Measurements from ENCODE around the gene EIF4ENIF1. TPM values are rescaled to one million over a fixed set of nuclear protein-coding genes. Genes with fewer than 3 reads are reported as not detected.

The EIF4ENIF1 gene
- polyA plus RNA-seq, 2 of the 4 experiments (the other 2 are of a cell fraction), result 10.3 to 15.5 TPM

- ATAC-seq (peak in 1 of 2 experiments; percentile 9; a peak in 2 of 6 replicates), FAIRE-seq (no peak), DNase-seq (ENCODE audit: low read depth in 1 of 2, low spot score in 1 of 2) (no peak)
- ChIA-PET CTCF (no interaction called here), POLR2A (interaction anchor here (3.6 kb wide), 1 partner anchor 53 kb away, joined by 31 read pairs; the partner anchor contains the start of gene PATZ1)
- TF ChIP-seq HOXA7 (CRISPR knock-in tag; IDR thresholded peaks at IDR 0.05), result no peak
- no peak for TF ChIP-seq EHMT2 (IDR thresholded peaks at IDR 0.05; ENCODE audit: low read depth)
- TF ChIP-seq GATA3 (IDR thresholded peaks at IDR 0.05; ENCODE audit: borderline replicate concordance), result no peak
- no peak for TF ChIP-seq HES2 (IDR thresholded peaks at IDR 0.05)
- TF ChIP-seq RFX5 (IDR thresholded peaks at IDR 0.05), result no peak
- TF ChIP-seq TFCP2L1 (CRISPR knock-in tag; IDR thresholded peaks at IDR 0.05), result no peak
- no peak for TF ChIP-seq ESRRA (IDR thresholded peaks at IDR 0.05; ENCODE audit: borderline replicate concordance, low read length)
- no peak for TF ChIP-seq JUN (IDR thresholded peaks at IDR 0.05)
- TF ChIP-seq POLR2A (IDR thresholded peaks at IDR 0.05; ENCODE audit: low read length), result no peak
- no peak for TF ChIP-seq MAFK (IDR thresholded peaks at IDR 0.05; ENCODE audit: partially characterized antibody)
- TF ChIP-seq ATOH8 (CRISPR knock-in tag; IDR thresholded peaks at IDR 0.05; ENCODE audit: low read depth), result no peak
- no peak for TF ChIP-seq HOXB13 (CRISPR knock-in tag; IDR thresholded peaks at IDR 0.05; ENCODE audit: low read depth)
- TF ChIP-seq HOXB5 (CRISPR knock-in tag; IDR thresholded peaks at IDR 0.05), result no peak
- TF ChIP-seq, protein P1, sequence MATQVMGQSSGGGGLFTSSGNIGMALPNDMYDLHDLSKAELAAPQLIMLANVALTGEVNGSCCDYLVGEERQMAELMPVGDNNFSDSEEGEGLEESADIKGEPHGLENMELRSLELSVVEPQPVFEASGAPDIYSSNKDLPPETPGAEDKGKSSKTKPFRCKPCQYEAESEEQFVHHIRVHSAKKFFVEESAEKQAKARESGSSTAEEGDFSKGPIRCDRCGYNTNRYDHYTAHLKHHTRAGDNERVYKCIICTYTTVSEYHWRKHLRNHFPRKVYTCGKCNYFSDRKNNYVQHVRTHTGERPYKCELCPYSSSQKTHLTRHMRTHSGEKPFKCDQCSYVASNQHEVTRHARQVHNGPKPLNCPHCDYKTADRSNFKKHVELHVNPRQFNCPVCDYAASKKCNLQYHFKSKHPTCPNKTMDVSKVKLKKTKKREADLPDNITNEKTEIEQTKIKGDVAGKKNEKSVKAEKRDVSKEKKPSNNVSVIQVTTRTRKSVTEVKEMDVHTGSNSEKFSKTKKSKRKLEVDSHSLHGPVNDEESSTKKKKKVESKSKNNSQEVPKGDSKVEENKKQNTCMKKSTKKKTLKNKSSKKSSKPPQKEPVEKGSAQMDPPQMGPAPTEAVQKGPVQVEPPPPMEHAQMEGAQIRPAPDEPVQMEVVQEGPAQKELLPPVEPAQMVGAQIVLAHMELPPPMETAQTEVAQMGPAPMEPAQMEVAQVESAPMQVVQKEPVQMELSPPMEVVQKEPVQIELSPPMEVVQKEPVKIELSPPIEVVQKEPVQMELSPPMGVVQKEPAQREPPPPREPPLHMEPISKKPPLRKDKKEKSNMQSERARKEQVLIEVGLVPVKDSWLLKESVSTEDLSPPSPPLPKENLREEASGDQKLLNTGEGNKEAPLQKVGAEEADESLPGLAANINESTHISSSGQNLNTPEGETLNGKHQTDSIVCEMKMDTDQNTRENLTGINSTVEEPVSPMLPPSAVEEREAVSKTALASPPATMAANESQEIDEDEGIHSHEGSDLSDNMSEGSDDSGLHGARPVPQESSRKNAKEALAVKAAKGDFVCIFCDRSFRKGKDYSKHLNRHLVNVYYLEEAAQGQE (IDR thresholded peaks at IDR 0.05), result no peak
- TF ChIP-seq, protein P2, sequence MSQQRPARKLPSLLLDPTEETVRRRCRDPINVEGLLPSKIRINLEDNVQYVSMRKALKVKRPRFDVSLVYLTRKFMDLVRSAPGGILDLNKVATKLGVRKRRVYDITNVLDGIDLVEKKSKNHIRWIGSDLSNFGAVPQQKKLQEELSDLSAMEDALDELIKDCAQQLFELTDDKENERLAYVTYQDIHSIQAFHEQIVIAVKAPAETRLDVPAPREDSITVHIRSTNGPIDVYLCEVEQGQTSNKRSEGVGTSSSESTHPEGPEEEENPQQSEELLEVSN (IDR thresholded peaks at IDR 0.05; ENCODE audit: borderline replicate concordance, low read depth), result no peak
- no peak for TF ChIP-seq SREBF2 (IDR thresholded peaks at IDR 0.05)
- no peak for TF ChIP-seq RAD21 (conservative IDR thresholded peaks at IDR 0.05 in 1 of 2, IDR thresholded peaks at IDR 0.05 in 1 of 2)
- no peak for TF ChIP-seq EP300 (IDR thresholded peaks at IDR 0.05)
- no peaks in the 10 kb centered on the region for H3K9me3 ChIP-seq
- H3K27ac ChIP-seq, result peak overlapping the region; percentile 93 to 96
- H3K4me1 ChIP-seq, result no peaks in the 10 kb centered on the region
- 3% methylated on average over 11 of the region's 11 CpGs for WGBS (ENCODE audit: missing lambda C conversion rate)
- peak overlapping the region; percentile 92 for H3K4me2 ChIP-seq
- H3K4me3 ChIP-seq, result peak overlapping the region; percentile 86
Observed at GRCh38 chr22:31400023-31400397, 89.6 kb downstream of the EIF4ENIF1 start.

GRCh38 chr22:31399211-31400022 lies 90.2 kb downstream of the EIF4ENIF1 start, which contains the start of gene DRG1:
Gene DRG1, plus strand, starts transcription at chr22:31399604. Its CDS starts 80 bp downstream, at chr22:31399684.
- H3K4me1 ChIP-seq, result no peaks in the 10 kb centered on the region
- ATAC-seq (peak; percentile 99), FAIRE-seq (no peak), DNase-seq (ENCODE audit: low read depth in 1 of 2, low spot score in 1 of 2) (peak; percentile 85 to 92)
- peak within 1 kb of the TSS; percentile 92 for H3K4me2 ChIP-seq
- ChIA-PET POLR2A (interaction anchor here (0.5 to 3.6 kb wide), 2 partner anchors 42 to 53 kb away, joined by 4 to 31 read pairs; partner anchors contain the start of gene PATZ1), CTCF (no interaction called here)
- H3K4me3 ChIP-seq, result peak within 1 kb of the TSS; percentile 86
- peak within 1 kb of the TSS; percentile 93 to 96 for H3K27ac ChIP-seq
- WGBS (ENCODE audit: missing lambda C conversion rate), result under 1% methylated on average over 34 of the region's 72 CpGs
- H3K9me3 ChIP-seq, result no peaks in the 10 kb centered on the region
- TF ChIP-seq RCOR1 (IDR thresholded peaks at IDR 0.05; ENCODE audit: low read depth, low read length), result no peak
- TF ChIP-seq CHD2 (IDR thresholded peaks at IDR 0.05; ENCODE audit: low read length, partially characterized antibody), result peak; percentile 79
- peak; percentile 60 for TF ChIP-seq MAX (IDR thresholded peaks at IDR 0.05)
- TF ChIP-seq, protein P1 (IDR thresholded peaks at IDR 0.05), result peak; percentile 71
- peak; percentile 38; the same call in 1 of the 2 replicates for TF ChIP-seq MYC (IDR thresholded peaks at IDR 0.05; ENCODE audit: borderline replicate concordance, low read length)
- TF ChIP-seq POLR2A (IDR thresholded peaks at IDR 0.05; ENCODE audit: low read length), result peak; percentile 76
- peak; percentile 61 to 73; a peak in 3 of 5 replicates for TF ChIP-seq JUN (IDR thresholded peaks at IDR 0.05)
- no peak for TF ChIP-seq EP300 (IDR thresholded peaks at IDR 0.05)
- peak; percentile 82 for TF ChIP-seq BCL3 (IDR thresholded peaks at IDR 0.05)
- TF ChIP-seq PHF8 (IDR thresholded peaks at IDR 0.05; ENCODE audit: borderline replicate concordance, low read depth), result peak; percentile 31; the same call in 1 of the 2 replicates
- no peak for TF ChIP-seq HOXB13 (CRISPR knock-in tag; IDR thresholded peaks at IDR 0.05; ENCODE audit: low read depth)

Data from A549 (cell line).